ENCODE measurements around the gene IFITM1. TPM values are rescaled to one million over a fixed set of nuclear protein-coding genes. Genes with fewer than 3 reads are reported as not detected.
"Not testable (repeated sequence)": the region's sequence is repeated elsewhere in the genome, so short reads cannot be mapped to it uniquely, and the experiment has no call there.

Gene IFITM1
- total RNA-seq, 6 donors from 2014 or later, result 16.8 to 119 (median 74.5) TPM

DNA sequence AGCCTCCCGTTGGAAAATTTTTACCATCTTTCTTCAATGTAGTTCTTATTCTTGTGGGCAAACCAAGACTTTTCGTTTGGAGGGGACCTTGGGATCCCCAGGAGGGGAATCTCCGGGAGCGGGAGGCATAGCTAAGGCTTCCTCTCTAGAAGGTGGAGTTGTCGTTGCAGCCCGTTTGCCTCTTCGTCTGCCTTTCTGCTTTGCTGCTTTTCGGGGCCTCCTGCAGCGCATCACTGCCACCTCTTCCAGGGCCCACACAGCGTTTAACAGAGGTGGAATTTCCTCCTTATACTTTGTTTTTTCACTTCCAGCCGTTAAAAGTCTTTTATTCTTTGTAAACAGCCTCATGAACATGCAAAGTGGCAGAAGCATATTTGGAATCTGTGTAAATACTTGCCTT is 10.3 kb downstream of the IFITM1 start:
- H3K4me3 ChIP-seq, result no peak overlapping the region
- DNase-seq, result no peak
- peak overlapping the region in 2 of 4 donors; percentile 85 to 90 for H3K27ac ChIP-seq
- peaks cover 0 to 4% (median 0%) of the 10 kb centered on the region in 4 donors for H3K36me3 ChIP-seq
- TF ChIP-seq POLR2AphosphoS5 (IDR thresholded peaks at IDR 0.05) (no peak), EP300 (IDR thresholded peaks at IDR 0.05) (no peak), POLR2A (IDR thresholded peaks at IDR 0.05) (no peak)
- TF ChIP-seq, protein P1, sequence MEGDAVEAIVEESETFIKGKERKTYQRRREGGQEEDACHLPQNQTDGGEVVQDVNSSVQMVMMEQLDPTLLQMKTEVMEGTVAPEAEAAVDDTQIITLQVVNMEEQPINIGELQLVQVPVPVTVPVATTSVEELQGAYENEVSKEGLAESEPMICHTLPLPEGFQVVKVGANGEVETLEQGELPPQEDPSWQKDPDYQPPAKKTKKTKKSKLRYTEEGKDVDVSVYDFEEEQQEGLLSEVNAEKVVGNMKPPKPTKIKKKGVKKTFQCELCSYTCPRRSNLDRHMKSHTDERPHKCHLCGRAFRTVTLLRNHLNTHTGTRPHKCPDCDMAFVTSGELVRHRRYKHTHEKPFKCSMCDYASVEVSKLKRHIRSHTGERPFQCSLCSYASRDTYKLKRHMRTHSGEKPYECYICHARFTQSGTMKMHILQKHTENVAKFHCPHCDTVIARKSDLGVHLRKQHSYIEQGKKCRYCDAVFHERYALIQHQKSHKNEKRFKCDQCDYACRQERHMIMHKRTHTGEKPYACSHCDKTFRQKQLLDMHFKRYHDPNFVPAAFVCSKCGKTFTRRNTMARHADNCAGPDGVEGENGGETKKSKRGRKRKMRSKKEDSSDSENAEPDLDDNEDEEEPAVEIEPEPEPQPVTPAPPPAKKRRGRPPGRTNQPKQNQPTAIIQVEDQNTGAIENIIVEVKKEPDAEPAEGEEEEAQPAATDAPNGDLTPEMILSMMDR (IDR thresholded peaks at IDR 0.05), result no peak
- no peaks in the 10 kb centered on the region for H3K27me3 ChIP-seq
- no peaks in the 10 kb centered on the region for H3K9me3 ChIP-seq
- no peak for ATAC-seq (ENCODE audit: low FRiP score in 2 of 2)
- WGBS, 2 donors, result 55 to 78% methylated on average over 11 of the region's 11 CpGs
- H3K4me1 ChIP-seq, result peaks cover 30 to 45% (median 37%) of the 10 kb centered on the region in 4 donors

GRCh38 chr11:324593-325517 is 11.0 kb downstream of the IFITM1 start:
- DNase-seq; H3K4me3 ChIP-seq; ATAC-seq (ENCODE audit: low FRiP score in 2 of 2); H3K9me3 ChIP-seq; H3K36me3 ChIP-seq; H3K27me3 ChIP-seq: not testable (repeated sequence)
- Histone ChIP-seq H3K4me1 (peaks cover 30 to 45% (median 35%) of the 10 kb centered on the region in 4 donors), H3K27ac (peak overlapping the region; percentile 1 to 95 (median 91))
- WGBS, 2 donors, result 52 to 60% methylated on average over 26 to 28 of the region's 34 CpGs

DNA sequence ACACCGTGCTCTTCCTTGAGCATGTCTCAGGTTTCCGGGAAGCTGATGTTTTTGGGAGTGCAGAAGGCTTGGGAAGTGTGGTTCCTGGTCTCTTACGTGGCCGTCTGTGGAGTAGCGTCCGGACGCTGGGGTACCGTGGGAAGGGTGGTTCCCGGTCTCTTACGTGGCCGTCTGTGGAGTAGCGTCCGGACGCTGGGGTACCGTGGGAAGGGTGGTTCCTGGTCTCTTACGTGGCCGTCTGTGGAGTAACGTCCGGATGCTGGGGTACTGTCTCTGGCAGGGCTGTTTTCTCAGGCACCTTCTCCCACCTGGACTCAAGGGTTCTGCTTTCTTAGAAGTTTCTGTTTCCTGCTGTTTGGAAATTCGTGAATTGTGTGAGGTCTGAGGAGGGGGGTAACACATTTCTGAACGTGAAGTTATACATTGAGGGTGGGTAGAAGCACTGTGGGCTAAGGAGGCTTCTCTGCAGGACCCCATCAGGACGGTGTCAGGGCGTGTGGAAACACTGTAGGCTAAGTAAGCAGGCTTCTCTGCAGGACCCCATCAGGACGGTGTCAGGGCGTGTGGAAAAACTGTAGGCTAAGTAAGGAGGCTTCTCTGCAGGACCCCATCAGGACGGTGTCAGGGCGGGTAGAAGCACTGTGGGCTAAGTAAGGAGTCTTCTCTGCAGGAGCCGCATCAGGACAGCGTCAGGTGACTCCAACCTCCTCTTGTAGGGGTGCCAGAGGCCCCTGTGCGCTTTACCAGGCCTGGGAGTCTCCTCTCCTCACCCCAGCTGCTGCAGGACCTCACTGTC is 12.2 kb downstream of the IFITM1 start:
- no peak for DNase-seq

DNA sequence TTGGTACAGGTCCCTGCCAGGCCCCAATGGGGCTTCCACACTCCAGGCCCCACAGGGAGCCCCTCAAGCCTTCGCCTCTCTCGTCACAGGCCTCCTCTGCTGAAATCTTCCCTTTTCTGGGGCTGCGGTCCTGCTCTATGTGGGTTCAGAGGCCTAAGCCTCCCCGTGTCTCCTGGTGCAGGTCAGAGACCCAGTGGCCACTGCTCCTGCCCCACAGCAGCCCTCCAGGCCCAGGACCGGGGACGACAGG is 12.7 kb downstream of the IFITM1 start:
- Histone ChIP-seq H3K36me3 (no peaks in the 10 kb centered on the region), H3K4me3 (no peak overlapping the region), H3K27me3 (no peaks in the 10 kb centered on the region), H3K9me3 (no peaks in the 10 kb centered on the region), H3K4me1 (peaks cover 27 to 45% (median 34%) of the 10 kb centered on the region in 4 donors), H3K27ac (peak overlapping the region; percentile 87 to 95 (median 91))
- DNase-seq (peak in 1 of 2 donors; percentile 68), ATAC-seq (ENCODE audit: low FRiP score in 2 of 2) (peak in 1 of 2 donors; percentile 61)
- TF ChIP-seq POLR2A (IDR thresholded peaks at IDR 0.05), result no peak
- no peak for TF ChIP-seq POLR2AphosphoS5 (IDR thresholded peaks at IDR 0.05)
- WGBS, 2 donors, result 50 to 63% methylated on average over 6 of the region's 6 CpGs

More for the DNA sequence above, 12.2 kb downstream of the IFITM1 start:
- no peak for ATAC-seq (ENCODE audit: low FRiP score in 2 of 2)
- Histone ChIP-seq H3K27ac (peak overlapping the region; percentile 87 to 95 (median 91)), H3K4me1 (peaks cover 29 to 45% (median 34%) of the 10 kb centered on the region in 4 donors), H3K4me3 (no peak overlapping the region), H3K36me3 (no peaks in the 10 kb centered on the region), H3K9me3 (no peaks in the 10 kb centered on the region), H3K27me3 (no peaks in the 10 kb centered on the region)
- 83 to 87% methylated on average over 30 of the region's 30 CpGs for WGBS, 2 donors
- TF ChIP-seq, protein P1 (IDR thresholded peaks at IDR 0.05), result no peak
- TF ChIP-seq POLR2AphosphoS5 (IDR thresholded peaks at IDR 0.05) (no peak), POLR2A (IDR thresholded peaks at IDR 0.05) (no peak), EP300 (IDR thresholded peaks at IDR 0.05) (no peak)

- 12 to 21% methylated on average over 17 to 18 of the region's 19 CpGs for WGBS, 2 donors
Observed at GRCh38 chr11:326842-327580, 13.2 kb downstream of the IFITM1 start.

More at GRCh38 chr11:326842-327580, 13.2 kb downstream of the IFITM1 start:
- peak in 1 of 2 donors; percentile 89 for DNase-seq
- Histone ChIP-seq H3K27me3 (no peaks in the 10 kb centered on the region), H3K36me3 (no peaks in the 10 kb centered on the region), H3K27ac (peak overlapping the region; percentile 87 to 95 (median 91)), H3K4me1 (peaks cover 27 to 45% (median 34%) of the 10 kb centered on the region in 4 donors), H3K9me3 (no peaks in the 10 kb centered on the region), H3K4me3 (peak overlapping the region in 1 of 4 donors; percentile 27)
- peak; percentile 86 to 87 for ATAC-seq (ENCODE audit: low FRiP score in 2 of 2)
- peak; percentile 79 to 88 for TF ChIP-seq POLR2AphosphoS5 (IDR thresholded peaks at IDR 0.05)
- peak in 2 of 4 donors; percentile 74 to 85 for TF ChIP-seq EP300 (IDR thresholded peaks at IDR 0.05)
- TF ChIP-seq POLR2A (IDR thresholded peaks at IDR 0.05), result peak in 2 of 4 donors; percentile 22 to 47
- TF ChIP-seq, protein P1 (IDR thresholded peaks at IDR 0.05), result no peak
